HUES6 (cell line): ENCODE data around the gene SDK1.

Experiments
- H3K27ac ChIP-seq: 2 replicates; pipeline ENCODE4 v1.7.0; 2013; ENCODE audit warnings: low read depth, mild to moderate bottlenecking, low read length, inconsistent platforms
- H3K27me3 ChIP-seq: 2 replicates; pipeline ENCODE4 v1.6.1; 2013; ENCODE audit warnings: low read length; ENCODE audit not compliant: control insufficient read depth, insufficient read depth
- H3K36me3 ChIP-seq: 2 replicates; pipeline ENCODE4 v1.6.1; 2013; ENCODE audit warnings: low read length; ENCODE audit not compliant: control insufficient read depth, insufficient read depth
- H3K4me1 ChIP-seq: 2 replicates; pipeline ENCODE4 v1.6.1; 2013; ENCODE audit warnings: low read length; ENCODE audit not compliant: control insufficient read depth, insufficient read depth
- H3K4me3 ChIP-seq: 2 replicates; pipeline ENCODE4 v1.5.1; 2013; ENCODE audit warnings: low read depth, low read length
- H3K9ac ChIP-seq: one replicate; pipeline ENCODE4 v1.6.1; 2013; ENCODE audit warnings: mild to moderate bottlenecking, low read length
- H3K9me3 ChIP-seq: 2 replicates; pipeline ENCODE4 v1.6.1; 2013; ENCODE audit warnings: low read depth, low read length; ENCODE audit not compliant: control insufficient read depth, insufficient read depth

Gene SDK1

GRCh38 chr7:4196121-4196819 lies 895.2 kb downstream of the SDK1 start:
- H3K9ac ChIP-seq: no peak overlapping the region
- H3K36me3 ChIP-seq: no peaks in the 10 kb centered on the region
- no peak overlapping the region for H3K27ac ChIP-seq
- peaks cover 8% of the 10 kb centered on the region; the same call in 1 of the 2 replicates for H3K4me1 ChIP-seq
- H3K4me3 ChIP-seq: no peak overlapping the region
- peaks cover 6% of the 10 kb centered on the region; the same call in 1 of the 2 replicates for H3K9me3 ChIP-seq
- no peaks in the 10 kb centered on the region for H3K27me3 ChIP-seq

- Histone ChIP-seq H3K36me3 (no peaks in the 10 kb centered on the region), H3K27me3 (no peaks in the 10 kb centered on the region), H3K27ac (no peak overlapping the region), H3K9ac (no peak overlapping the region), H3K4me3 (no peak overlapping the region), H3K9me3 (peaks cover 6% of the 10 kb centered on the region; the same call in 1 of the 2 replicates), H3K4me1 (peaks cover 7% of the 10 kb centered on the region; the same call in 1 of the 2 replicates)
Measured at GRCh38 chr7:4198301-4198700, 897.2 kb downstream of the SDK1 start.

GRCh38 chr7:4200546-4201094 lies 899.6 kb downstream of the SDK1 start:
- no peak overlapping the region for H3K4me3 ChIP-seq
- H3K9me3 ChIP-seq: peaks cover 6% of the 10 kb centered on the region; the same call in 1 of the 2 replicates
- H3K36me3 ChIP-seq: no peaks in the 10 kb centered on the region
- no peak overlapping the region for H3K9ac ChIP-seq
- no peak overlapping the region for H3K27ac ChIP-seq
- H3K4me1 ChIP-seq: peaks cover 7% of the 10 kb centered on the region; the same call in 1 of the 2 replicates
- no peaks in the 10 kb centered on the region for H3K27me3 ChIP-seq

- Histone ChIP-seq H3K4me3 (no peak overlapping the region), H3K4me1 (0 out of 2 replicates have a peak, but pooled peaks cover 4% of the 10 kb centered on the region), H3K9ac (no peak overlapping the region), H3K9me3 (peaks cover 6% of the 10 kb centered on the region; the same call in 1 of the 2 replicates), H3K27me3 (no peaks in the 10 kb centered on the region), H3K27ac (no peak overlapping the region), H3K36me3 (no peaks in the 10 kb centered on the region)
Measured at GRCh38 chr7:4201566-4201965, 900.5 kb downstream of the SDK1 start.

GRCh38 chr7:4202154-4202736 lies 901.2 kb downstream of the SDK1 start:
- Histone ChIP-seq H3K36me3 (no peaks in the 10 kb centered on the region), H3K4me1 (0 out of 2 replicates have a peak, but pooled peaks cover 4% of the 10 kb centered on the region), H3K27ac (no peak overlapping the region), H3K9ac (no peak overlapping the region), H3K9me3 (peaks cover 6% of the 10 kb centered on the region; the same call in 1 of the 2 replicates), H3K27me3 (no peaks in the 10 kb centered on the region), H3K4me3 (no peak overlapping the region)

GRCh38 chr7:4202954-4203353 lies 901.9 kb downstream of the SDK1 start:
- no peak overlapping the region for H3K4me3 ChIP-seq
- H3K36me3 ChIP-seq: no peaks in the 10 kb centered on the region
- 0 out of 2 replicates have a peak, but pooled peaks cover 4% of the 10 kb centered on the region for H3K4me1 ChIP-seq
- no peaks in the 10 kb centered on the region for H3K27me3 ChIP-seq
- peaks cover 6% of the 10 kb centered on the region; the same call in 1 of the 2 replicates for H3K9me3 ChIP-seq
- no peak overlapping the region; the same call in 1 of the 2 replicates for H3K27ac ChIP-seq
- H3K9ac ChIP-seq: no peak overlapping the region

GRCh38 chr7:4203626-4204512 lies 902.8 kb downstream of the SDK1 start:
- Histone ChIP-seq H3K9me3 (peaks cover 6% of the 10 kb centered on the region; the same call in 1 of the 2 replicates), H3K36me3 (no peaks in the 10 kb centered on the region), H3K4me1 (0 out of 2 replicates have a peak, but pooled peaks cover 4% of the 10 kb centered on the region), H3K9ac (no peak overlapping the region), H3K4me3 (no peak overlapping the region), H3K27me3 (no peaks in the 10 kb centered on the region), H3K27ac (no peak overlapping the region)

- Histone ChIP-seq H3K9me3 (peaks cover 6% of the 10 kb centered on the region; the same call in 1 of the 2 replicates), H3K4me3 (no peak overlapping the region), H3K9ac (no peak overlapping the region), H3K36me3 (no peaks in the 10 kb centered on the region), H3K27me3 (no peaks in the 10 kb centered on the region), H3K4me1 (0 out of 2 replicates have a peak, but pooled peaks cover 4% of the 10 kb centered on the region), H3K27ac (no peak overlapping the region)
Measured at GRCh38 chr7:4204513-4205165, 903.6 kb downstream of the SDK1 start.

GRCh38 chr7:4205828-4206227 lies 904.8 kb downstream of the SDK1 start:
- no peak overlapping the region for H3K4me3 ChIP-seq
- no peaks in the 10 kb centered on the region for H3K36me3 ChIP-seq
- H3K4me1 ChIP-seq: 0 out of 2 replicates have a peak, but pooled peaks cover 4% of the 10 kb centered on the region
- no peak overlapping the region for H3K27ac ChIP-seq
- no peaks in the 10 kb centered on the region for H3K9me3 ChIP-seq
- H3K9ac ChIP-seq: no peak overlapping the region
- no peaks in the 10 kb centered on the region for H3K27me3 ChIP-seq

GRCh38 chr7:4207011-4207410 lies 906.0 kb downstream of the SDK1 start:
- 0 out of 2 replicates have a peak, but pooled peaks cover 4% of the 10 kb centered on the region for H3K4me1 ChIP-seq
- no peaks in the 10 kb centered on the region for H3K27me3 ChIP-seq
- H3K27ac ChIP-seq: no peak overlapping the region
- no peaks in the 10 kb centered on the region for H3K9me3 ChIP-seq
- no peak overlapping the region for H3K9ac ChIP-seq
- no peak overlapping the region for H3K4me3 ChIP-seq
- no peaks in the 10 kb centered on the region for H3K36me3 ChIP-seq
